ENCODE results near the gene LRMDA.
"Not testable (repeated sequence)": the region's sequence is repeated elsewhere in the genome, so short reads cannot be mapped to it uniquely, and the experiment has no call there.

Gene LRMDA

DNA sequence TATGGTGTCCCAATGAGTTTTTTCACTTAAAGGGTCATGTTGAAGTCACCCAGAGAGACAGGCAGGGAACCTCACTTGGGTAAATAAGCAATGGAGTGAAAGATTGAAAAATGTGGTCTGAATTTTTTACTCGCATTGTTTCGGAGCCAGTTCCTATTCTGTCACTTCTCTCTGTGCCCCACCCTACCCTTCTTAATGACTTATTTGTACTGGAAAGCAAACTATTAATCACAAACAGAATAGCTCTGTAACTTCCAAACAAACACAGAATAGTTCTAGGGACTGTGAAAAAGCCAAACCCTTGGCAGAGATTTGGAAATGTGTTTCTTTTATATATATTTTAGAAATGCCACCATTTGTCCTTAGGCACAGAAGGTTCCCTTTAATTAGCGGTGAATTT lies 76.0 kb downstream of the LRMDA start:
- no peak for DNase-seq (ENCODE audit: low read depth, low spot score)

DNA sequence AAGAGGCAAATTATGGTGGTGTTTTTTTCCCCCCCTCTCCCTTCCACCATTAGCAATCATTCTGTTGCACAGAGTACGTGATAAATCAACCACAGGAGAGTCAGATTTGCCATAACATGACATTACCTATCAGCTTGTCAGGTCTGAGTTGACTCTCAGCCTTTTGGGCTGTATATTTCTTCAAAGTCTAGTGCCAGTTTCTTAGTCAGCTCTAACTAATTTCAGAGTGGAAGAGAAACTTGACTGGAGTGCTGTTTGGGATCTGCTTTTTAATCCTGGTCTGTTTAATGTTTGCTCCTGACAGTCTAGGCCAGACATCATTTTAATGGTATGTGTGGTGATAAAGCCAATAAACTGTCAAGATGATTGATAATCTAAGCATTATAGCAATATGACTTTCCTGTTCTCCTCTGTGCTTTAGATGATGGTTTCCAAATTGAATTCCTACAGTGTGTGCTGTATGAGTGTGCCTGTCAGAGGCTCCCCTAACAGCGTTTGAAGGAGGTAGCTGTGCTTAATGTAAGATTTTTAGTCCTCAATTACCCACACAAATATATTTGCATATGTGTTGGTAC lies 76.9 kb downstream of the LRMDA start:
- no peak for DNase-seq (ENCODE audit: low read depth, low spot score)

DNA sequence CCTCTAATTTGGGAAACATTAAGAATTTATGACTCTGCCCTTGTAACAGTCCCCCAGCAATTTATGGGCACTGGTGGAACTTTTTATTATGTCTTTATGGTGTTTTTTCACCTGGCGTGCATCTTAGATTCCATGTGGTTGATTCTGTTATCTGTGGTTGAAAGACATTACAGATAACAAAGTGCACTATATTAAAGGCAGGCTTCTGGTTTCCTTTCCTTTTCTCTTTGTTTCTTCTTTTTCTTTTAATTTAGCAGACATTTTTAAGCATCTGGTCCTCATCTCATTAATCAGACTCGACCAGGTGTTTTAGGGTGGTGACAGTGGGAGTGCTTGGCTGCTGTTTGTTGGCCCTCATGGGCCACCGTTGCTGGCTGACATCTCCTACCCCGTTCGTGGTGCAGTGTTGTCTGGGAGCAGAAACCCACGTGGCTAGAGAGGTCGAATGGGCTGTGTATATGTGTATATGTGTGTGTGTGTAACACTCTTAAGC lies 77.4 kb downstream of the LRMDA start:
- no peak for DNase-seq (ENCODE audit: low read depth, low spot score)

DNA sequence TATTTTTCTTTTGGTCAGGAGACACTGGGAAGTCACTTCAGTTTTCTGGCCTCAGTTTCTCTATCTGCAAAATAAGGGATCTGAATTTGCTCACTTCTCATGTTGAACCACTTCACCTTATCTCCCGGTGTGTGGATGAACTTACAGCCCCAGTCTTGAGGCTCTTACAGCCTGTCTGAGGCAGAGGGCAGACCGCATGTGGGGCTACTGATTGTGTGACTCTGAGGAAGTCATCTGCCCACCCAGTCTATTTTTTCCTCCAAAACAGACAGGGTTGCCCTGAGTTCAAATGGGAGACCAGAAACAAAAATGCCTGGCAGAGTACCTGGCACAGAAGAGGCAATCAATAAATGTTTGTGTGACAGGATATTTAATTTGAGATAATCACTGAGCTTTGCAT lies 78.3 kb downstream of the LRMDA start:
- DNase-seq (ENCODE audit: low read depth, low spot score) = no peak

DNA sequence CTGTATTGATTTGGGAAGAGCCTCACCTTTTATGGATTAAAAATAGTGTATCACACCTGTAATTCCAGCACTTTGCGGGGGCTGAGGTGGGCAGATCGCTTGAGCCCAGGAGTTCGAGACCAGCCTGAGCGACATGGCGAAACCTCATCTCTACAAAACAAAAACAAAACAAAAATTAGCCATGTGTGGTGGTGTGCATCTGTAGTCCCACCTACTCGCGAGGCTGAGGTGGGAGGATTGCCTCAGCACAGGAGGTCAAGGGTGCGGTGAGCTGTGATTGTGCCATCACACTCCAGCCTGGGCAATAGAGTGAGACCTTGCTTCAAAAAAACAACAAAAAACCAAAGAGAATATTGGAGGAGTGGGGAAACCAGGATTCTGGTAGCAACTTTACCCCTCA lies 79.6 kb downstream of the LRMDA start:
- DNase-seq (ENCODE audit: low read depth, low spot score) = no peak

DNA sequence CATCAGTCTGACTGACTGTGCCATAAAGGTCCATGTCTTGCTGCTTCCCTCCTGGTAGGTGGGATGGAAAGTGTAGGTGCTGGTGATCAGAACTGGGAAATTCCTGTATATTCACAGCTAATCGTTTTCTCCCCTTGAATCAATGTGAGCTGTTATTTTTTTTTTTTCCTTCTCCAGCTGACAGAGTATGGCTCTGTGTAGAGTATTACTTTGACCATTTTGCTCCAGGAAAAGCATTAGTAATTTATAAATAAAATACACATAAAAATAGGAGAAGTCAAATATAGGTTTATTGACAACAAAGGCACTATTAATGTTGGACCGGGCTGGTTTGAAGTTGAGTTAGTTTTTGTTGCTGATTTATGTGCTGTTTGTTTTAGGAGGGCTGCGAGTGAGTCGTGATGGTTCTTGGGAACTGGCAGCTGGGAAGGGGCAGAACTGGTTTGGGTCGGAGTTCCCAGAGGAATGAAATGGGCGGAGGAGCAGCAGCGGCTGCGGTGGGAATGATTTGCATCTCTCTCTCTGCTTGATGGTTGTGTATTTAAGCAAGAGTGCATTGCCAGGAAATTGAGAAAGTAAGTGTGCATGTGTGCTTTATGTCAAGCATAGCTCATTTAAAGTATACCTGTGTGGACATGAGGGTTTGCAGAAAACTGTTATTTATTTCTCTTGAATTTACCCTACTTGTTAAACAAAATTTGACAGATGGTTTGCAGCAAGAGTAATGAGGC lies 80.9 kb downstream of the LRMDA start:
- no peak for DNase-seq (ENCODE audit: low read depth, low spot score)

DNA sequence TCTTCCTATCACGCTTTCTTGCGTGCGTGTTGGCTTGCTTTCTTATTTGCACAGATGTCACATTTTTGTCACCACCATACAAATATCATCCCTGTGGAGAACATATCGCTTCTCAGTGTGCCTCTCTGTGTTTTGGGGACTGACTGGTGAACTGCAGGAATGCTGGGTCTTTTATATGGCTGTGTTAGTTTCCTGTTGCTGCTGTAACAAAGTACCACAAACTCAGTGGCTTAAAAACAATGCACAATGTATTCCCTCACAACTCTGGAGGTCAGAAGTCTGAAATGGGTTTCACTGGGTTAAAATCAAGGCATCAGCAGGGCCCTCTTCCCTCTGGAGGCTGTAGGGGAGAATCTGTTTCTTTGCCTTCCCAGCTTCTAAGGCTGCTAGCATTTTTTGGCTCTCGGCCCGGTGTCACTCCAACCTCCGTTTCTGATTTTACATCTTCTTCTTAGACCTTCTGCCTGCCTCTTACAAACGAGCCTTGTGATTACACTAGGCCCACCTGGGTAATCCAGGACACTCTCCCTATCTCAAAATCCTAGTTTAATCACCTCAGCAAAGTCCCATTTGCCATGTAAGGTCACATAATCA lies 82.0 kb downstream of the LRMDA start:
- DNase-seq (ENCODE audit: low read depth, low spot score) = no peak

DNA sequence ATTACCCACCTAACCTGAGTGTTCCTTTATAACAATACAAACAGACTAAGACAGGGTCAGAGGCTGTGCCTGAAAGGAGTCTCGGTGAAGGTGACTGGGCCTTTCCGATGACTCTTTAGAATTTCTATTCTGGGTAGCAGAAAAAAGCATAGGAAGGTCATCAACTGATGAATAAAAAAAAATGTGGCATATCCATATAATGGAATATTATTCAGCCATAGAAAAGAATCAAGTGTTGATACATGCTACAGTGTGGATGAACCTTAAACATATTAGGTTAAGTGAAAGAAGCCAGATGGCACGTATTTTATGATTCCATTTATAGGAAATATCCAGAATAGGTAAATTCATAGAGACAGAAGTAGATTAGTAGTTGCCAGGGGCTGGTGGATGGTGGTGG lies 83.4 kb downstream of the LRMDA start:
- DNase-seq (ENCODE audit: low read depth, low spot score) = no peak

DNA sequence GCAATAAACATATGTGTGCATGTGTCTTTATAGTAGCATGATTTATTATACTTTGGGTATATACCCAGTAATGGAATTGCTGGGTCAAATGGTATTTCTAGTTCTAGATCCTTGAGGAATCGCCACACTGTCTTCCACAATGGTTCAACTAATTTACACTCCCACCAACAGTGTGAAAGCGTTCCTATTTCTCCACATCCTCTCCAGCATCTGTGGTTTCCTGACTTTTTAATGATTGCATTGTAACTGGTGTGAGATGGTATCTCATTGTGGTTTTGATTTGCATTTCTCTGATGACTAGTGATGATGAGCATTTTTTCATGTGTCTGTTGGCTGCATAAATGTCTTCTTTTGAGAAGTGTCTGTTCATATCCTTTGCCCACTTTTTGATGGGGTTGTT lies 84.7 kb downstream of the LRMDA start:
- not testable (repeated sequence) for DNase-seq (ENCODE audit: low read depth, low spot score)

DNA sequence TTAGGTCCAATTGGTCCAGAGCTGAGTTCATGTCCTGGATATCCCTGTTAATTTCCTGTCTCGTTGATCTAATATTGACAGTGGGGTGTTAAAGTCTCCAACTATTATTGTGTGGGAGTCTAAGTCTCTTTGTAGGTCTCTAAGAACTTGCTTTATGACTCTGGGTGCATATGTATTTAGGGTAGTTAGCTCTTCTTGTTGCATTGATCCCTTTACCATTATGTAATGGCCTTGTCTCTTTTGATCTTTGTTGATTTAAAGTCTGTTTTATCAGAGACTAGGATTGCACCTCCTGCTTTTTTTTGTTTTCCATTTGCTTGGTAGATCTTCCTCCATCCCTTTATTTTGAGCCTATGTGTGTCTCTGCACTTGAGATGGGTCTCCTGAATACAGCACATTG lies 87.8 kb downstream of the LRMDA start:
- DNase-seq (ENCODE audit: low read depth, low spot score) = not testable (repeated sequence)

DNA sequence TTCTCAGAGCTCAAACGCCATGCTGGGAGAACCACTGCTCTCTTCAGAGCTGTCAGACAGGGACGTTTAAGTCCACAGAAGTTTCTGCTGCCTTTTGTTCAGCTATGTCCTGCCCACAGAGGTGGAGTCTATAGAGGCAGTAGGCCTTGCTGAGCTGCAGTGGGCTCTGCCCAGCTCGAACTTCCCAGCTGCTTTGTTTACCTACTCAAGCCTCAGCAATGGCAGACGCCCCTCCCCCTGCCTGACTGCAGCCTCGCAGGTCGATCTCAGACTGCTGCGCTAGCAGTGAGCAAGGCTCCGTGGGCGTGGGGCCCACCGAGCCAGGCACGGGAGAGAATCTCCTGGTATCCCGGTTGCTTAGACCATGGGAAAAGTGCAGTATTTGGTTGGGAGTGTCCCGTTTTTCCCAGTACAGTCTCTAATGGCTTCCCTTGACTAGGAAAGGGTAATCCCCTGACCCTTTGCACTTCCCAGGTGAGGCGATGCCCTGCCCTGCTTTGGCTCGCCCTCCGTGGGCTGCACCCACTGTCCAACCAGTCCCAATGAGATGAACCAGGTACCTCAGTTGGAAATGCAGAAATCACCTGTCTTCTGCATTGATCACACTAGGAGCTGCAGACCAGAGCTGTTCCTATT lies 89.9 kb downstream of the LRMDA start:
- not testable (repeated sequence) for DNase-seq (ENCODE audit: low read depth, low spot score)

DNA sequence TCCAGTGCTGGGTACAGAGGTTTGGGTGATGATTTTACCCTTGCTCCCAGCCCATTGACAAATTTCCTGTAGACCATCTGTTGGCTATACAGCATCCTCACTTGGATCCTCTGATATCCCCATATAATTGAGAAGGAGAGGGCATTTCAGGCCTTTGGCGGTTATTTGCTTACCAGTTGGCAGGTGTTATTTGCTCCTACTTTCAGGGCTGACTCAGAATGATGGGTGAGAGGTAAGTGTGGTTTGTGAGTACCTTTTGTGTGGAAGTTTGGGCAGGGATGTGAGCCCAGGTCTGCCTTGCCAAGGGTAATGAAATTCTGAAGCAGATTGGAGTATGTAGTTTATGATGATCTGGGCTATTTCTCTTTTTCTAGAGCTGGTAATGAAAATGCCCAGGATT lies 93.6 kb downstream of the LRMDA start:
- no peak for DNase-seq (ENCODE audit: low read depth, low spot score)

DNA sequence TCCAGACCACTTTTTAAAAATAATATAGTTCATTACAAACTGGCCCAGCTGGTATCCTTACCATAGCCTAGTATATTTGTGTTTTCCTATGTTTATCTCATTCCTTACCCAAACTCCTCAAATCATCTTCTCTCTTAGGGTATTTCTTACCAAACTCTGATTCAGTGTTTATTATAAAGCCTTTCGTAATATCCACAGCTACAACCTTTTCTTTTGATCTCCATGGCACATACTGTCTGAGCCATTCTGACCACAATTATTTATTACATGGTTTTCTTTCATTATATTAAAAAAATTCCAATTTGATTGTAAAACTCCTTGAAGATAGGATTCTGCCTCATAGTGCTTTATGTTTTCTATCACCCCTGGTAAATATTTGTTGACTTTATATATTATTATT lies 94.2 kb downstream of the LRMDA start:
- no peak for DNase-seq (ENCODE audit: low read depth, low spot score)

DNA sequence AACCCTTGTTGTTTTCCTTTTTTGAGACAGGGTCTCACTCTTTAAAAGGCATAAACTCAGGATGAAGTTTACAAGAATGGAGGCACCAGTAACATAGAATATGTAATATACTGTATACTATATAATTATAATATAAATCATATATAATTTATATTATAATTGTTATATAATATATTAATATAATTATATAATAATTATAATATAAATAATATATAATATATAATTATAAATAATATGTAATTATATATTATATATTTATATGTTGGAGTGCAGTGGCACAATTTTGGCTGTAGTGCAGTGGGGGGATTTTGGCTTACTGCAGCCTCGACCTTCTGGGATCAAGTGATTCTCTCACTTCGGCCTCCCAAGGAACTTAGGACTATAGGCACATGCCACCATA lies 96.1 kb downstream of the LRMDA start:
- DNase-seq (ENCODE audit: low read depth, low spot score) = no peak

DNA sequence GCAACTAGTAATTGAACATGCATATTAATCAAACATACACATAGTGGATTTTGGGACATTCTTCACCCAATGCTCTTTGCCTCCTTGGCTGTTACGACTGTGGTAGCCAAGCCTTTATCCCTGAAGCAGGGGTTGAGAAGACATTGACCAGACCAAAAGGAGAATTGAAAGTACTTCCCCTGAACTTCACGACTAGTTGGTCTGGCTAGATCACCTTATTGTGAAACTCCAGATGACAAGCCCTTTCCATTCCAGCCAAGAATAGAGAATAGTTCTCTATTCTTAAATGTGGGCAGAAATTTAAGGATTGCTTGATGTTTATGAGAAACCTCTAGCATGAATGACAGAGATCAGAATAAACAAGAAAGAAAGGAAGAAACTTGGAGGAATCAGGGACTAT lies 97.0 kb downstream of the LRMDA start:
- no peak for DNase-seq (ENCODE audit: low read depth, low spot score)

DNA sequence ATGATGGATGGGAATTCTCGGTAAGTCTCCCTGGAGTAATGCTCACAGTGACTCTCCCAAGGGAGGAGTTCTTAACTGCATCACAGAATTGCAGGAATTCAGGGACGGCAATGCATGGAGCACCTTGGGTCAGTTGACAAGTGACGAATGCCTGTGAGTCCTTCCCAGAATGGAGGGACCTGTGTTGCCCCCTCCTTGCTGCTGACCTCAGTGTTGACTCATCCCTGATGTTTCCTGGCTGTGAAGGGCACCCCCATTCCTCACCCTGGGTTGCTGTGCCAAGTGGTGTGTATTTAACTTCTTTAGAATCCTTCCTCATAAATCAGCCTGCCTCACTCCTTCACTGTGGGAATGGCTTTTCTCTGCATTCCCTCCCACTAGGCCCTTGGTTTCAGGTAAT lies 98.9 kb downstream of the LRMDA start:
- DNase-seq (ENCODE audit: low read depth, low spot score) = no peak

DNA sequence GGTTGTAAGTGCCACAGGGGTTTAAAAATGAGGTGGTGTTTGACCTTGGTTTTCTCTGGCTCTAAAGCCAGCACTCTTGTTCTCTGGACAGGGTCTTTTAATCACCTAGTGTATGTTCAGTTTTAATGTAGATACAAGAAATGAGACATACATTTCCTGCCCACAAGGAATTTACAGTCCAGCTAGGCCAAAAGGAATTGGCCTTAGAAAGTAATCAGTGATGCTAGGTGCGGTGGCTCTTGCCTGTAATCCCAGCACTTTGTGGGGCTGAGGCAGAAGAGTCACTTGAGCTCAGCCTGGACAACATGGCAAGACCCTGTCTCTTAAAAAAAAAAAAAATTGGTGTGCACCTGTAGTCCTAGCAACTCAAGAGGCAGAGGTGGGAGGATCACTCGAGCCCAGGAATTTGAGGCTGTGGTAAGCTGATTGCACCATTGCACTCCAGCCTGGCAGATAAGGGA lies 100.2 kb downstream of the LRMDA start:
- DNase-seq (ENCODE audit: low read depth, low spot score) = no peak

DNA sequence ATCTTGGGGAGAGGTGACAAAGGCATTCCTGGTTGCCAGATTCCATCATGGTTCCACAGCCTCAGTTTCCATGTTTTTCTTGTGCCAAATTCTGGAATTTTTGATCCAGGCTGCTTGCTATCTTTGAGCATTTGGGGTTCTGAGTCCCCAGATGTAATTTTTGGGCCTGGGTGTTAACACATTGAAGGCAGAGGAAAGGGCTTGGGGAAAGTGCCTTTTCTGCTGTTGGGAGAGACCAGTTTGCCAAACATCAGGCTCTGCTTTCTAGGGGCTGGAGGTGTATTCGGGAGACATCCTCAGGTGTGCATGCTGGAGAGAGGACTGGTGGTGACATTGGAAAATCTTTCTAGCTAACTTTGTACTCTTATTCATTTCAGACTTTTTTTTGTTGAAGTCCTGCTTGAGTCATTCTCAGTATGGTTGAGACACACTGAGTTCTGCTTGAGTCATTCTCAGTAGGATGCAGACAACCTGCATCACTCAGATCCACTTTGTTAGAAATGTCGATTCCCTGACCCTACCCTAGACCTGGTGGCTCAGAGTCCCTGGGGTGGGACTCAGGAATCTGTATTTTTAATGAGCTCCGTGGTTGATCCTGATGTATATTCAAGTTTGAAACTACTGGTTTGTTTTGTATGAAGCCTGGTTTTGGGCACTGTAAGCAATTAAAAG lies 101.0 kb downstream of the LRMDA start:
- DNase-seq (ENCODE audit: low read depth, low spot score) = no peak

DNA sequence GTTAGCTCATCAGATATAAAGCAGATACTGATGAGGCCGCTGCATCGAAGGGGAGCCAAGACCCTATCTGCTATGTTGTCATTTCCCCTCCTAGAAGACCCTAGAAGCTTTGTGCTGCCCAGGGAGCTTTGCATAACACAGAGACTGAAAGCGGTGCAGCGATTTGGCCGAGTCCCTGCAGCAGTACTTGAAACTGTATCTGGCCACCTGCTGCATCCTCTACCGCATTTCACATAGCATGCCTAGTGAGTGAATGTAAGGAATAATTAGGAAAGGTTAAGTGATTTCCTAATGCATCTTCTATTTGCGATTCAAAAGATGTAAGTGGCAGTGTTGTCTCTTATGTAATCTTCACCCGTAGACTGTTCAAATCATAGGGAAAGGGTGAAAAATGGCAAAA lies 106.7 kb downstream of the LRMDA start:
- DNase-seq (ENCODE audit: low read depth, low spot score) = no peak

DNA sequence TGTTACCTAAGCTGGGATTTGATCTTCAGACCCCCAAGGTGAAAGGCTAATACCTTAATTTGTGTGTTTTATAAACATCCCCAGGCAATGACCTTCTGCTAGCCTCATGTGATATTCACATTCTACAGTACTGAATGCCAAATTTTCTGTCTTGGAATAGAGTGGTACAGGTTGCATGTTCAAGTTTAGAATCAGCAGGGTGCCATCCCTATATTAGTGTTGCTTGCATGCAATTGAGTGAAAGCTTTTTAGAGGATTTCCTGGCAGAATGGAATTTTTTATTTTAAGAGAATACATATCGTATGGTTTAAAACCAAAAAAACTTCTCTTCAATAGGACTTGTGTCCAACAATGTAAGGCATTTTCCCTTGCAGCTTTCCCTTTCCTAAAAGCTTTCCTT lies 107.3 kb downstream of the LRMDA start:
- no peak for DNase-seq (ENCODE audit: low read depth, low spot score)

DNA sequence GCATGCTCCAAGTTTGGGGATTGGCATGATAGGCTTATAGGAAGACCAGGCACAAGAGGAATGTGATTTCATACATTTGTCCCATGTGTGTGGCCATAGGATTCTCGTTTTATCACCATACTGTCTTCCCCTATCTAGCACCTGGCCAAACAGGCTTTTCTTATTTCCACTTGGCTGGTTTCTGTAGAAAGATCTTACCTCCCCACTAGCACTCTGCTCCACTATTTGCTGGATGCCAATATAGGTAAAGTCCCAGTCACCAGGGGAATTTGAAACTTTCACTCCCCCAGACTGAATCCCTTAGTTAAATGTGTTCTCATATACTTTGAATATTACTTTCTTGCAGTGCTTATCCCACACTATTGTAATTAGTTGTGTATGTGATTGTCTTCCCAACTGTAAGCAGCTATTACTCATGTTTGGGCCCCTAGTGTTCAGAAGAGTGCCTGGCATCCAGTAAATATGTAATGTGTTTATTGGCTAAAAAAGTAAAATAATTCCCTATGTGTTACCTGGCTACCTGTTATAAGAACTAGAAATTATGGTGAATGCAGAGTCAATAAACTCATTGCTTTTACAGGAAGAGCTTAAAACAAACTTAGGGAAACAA lies 109.0 kb downstream of the LRMDA start:
- DNase-seq (ENCODE audit: low read depth, low spot score) = no peak

DNA sequence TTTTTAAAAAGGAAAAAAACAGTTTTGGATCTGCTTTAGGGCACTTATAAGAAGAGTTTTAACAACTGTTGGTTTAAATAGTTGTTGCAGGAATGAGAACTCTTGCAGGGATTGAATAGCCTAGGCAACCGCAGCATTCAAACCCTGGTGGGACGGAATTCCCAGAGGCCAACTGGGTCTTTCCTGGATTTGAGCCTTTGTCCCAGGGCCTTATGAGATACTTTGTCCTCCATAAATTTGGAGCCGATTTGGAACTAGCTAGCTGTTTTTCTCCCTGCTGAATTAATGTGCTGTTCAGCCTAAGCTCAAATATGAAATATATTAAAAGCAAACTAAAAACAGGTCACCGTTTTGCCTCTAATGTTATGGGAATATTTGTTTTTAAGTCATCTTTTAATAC lies 109.6 kb downstream of the LRMDA start:
- DNase-seq (ENCODE audit: low read depth, low spot score) = no peak

All from activated naive CD8-positive, alpha-beta T cell treated with anti-CD3 and anti-CD28 coated beads, Interleukin-2, amount 50 U/mL, for 16 hours (primary cell).